Stromal cell of bone marrow (primary cell): ENCODE measurements around the gene CDKN1C.
"Not testable (repeated sequence)": the region's sequence is repeated elsewhere in the genome, so short reads cannot be mapped to it uniquely, and the experiment has no call there.

Experiments
- DNase-seq: peaks from one replicate; pipeline ENCODE4 v3.0.0-alpha.2; 2012; ENCODE audit warnings: low read depth

The CDKN1C gene

GRCh38 chr11:2909133-2909902, 23.7 kb upstream of the CDKN1C start:
- no peak for DNase-seq

- DNase-seq, result no peak
Observed at GRCh38 chr11:2908130-2908529, 22.6 kb upstream of the CDKN1C start.

GRCh38 chr11:2905299-2905698, 19.7 kb upstream of the CDKN1C start:
- DNase-seq, result not testable (repeated sequence)

- no peak for DNase-seq
Observed at GRCh38 chr11:2904153-2905052, 18.8 kb upstream of the CDKN1C start.

GRCh38 chr11:2903672-2904011, 18.1 kb upstream of the CDKN1C start:
- DNase-seq, result no peak

- DNase-seq, result no peak
Observed at GRCh38 chr11:2902784-2903671, 17.5 kb upstream of the CDKN1C start.

- peak; percentile 83 for DNase-seq
Observed at GRCh38 chr11:2901854-2902783, 16.5 kb upstream of the CDKN1C start.

GRCh38 chr11:2901196-2901796, 15.7 kb upstream of the CDKN1C start:
- no peak for DNase-seq

GRCh38 chr11:2899080-2899783, 13.7 kb upstream of the CDKN1C start:
- DNase-seq, result no peak

- peak; percentile 79 for DNase-seq
Observed at GRCh38 chr11:2898366-2899079, 12.9 kb upstream of the CDKN1C start.

- no peak for DNase-seq
Observed at GRCh38 chr11:2897048-2897447, 11.5 kb upstream of the CDKN1C start.

GRCh38 chr11:2896047-2896446, 10.5 kb upstream of the CDKN1C start:
- no peak for DNase-seq

- DNase-seq, result no peak
Observed at GRCh38 chr11:2893935-2894334, 8.4 kb upstream of the CDKN1C start.

- no peak for DNase-seq
Observed at GRCh38 chr11:2892967-2893528, 7.5 kb upstream of the CDKN1C start.

- no peak for DNase-seq
Observed at GRCh38 chr11:2892215-2892966, 6.8 kb upstream of the CDKN1C start.

- DNase-seq, result no peak
Observed at GRCh38 chr11:2891326-2892214, 6.0 kb upstream of the CDKN1C start.
